Urothelium cell line (cell line): Measurements from ENCODE around the gene GSTM4.
A peak's percentile ranks its signal among the peaks of the same experiment; 100 is the strongest.

Source experiments
- DNase-seq: peaks from one replicate; pipeline ENCODE4 v3.0.0; 2011; ENCODE audit warnings: low spot score, mixed read lengths
- FAIRE-seq: peaks from 2 replicates; lab custom pipeline; 2011; peaks lifted over from hg19 to GRCh38; lab: Jason Lieb, UNC

GSTM4 gene

GRCh38 chr1:109624201-109625010 lies 31.5 kb upstream of the GSTM4 start:
- FAIRE-seq, result no peak
- DNase-seq, result no peak

- DNase-seq (no peak), FAIRE-seq (no peak)
Observed at GRCh38 chr1:109625176-109625575, 30.7 kb upstream of the GSTM4 start.

- DNase-seq, result no peak
- FAIRE-seq, result no peak
Observed at GRCh38 chr1:109625601-109626560, 30.0 kb upstream of the GSTM4 start.

GRCh38 chr1:109626682-109627408 lies 29.1 kb upstream of the GSTM4 start:
- FAIRE-seq (no peak), DNase-seq (no peak)

- FAIRE-seq (peak; percentile 78), DNase-seq (no peak)
Observed at GRCh38 chr1:109627692-109628399, 28.1 kb upstream of the GSTM4 start.

GRCh38 chr1:109628540-109629321 lies 27.2 kb upstream of the GSTM4 start:
- FAIRE-seq, result peak; percentile 48
- DNase-seq, result peak; percentile 56

GRCh38 chr1:109629372-109630030 lies 26.4 kb upstream of the GSTM4 start:
- FAIRE-seq, result no peak
- DNase-seq, result no peak

- FAIRE-seq (peak; percentile 46), DNase-seq (peak; percentile 49)
Observed at GRCh38 chr1:109630081-109630897, 25.6 kb upstream of the GSTM4 start.

- DNase-seq (no peak), FAIRE-seq (no peak)
Observed at GRCh38 chr1:109630898-109631512, 24.9 kb upstream of the GSTM4 start.

- DNase-seq (no peak), FAIRE-seq (no peak)
Observed at GRCh38 chr1:109631513-109632505, 24.1 kb upstream of the GSTM4 start.

GRCh38 chr1:109632671-109633346 lies 23.1 kb upstream of the GSTM4 start:
- no peak for FAIRE-seq
- no peak for DNase-seq

GRCh38 chr1:109634292-109634691 lies 21.6 kb upstream of the GSTM4 start:
- DNase-seq, result no peak
- no peak for FAIRE-seq

GRCh38 chr1:109634771-109635750 lies 20.8 kb upstream of the GSTM4 start:
- DNase-seq, result no peak

GRCh38 chr1:109635862-109636200 lies 20.1 kb upstream of the GSTM4 start:
- DNase-seq, result no peak
- no peak for FAIRE-seq

More at GRCh38 chr1:109634771-109635750, 20.8 kb upstream of the GSTM4 start:
- no peak for FAIRE-seq
